IPS-15b (cell line): Measurements from ENCODE around the gene OLA1.

Source experiments
- H3K27me3 ChIP-seq: one replicate; pipeline ENCODE4 v1.6.1; 2013; ENCODE audit warnings: low read length; ENCODE audit not compliant: control insufficient read depth, insufficient read depth
- H3K36me3 ChIP-seq: one replicate; pipeline ENCODE4 v1.6.1; 2013; ENCODE audit warnings: low read length; ENCODE audit not compliant: control insufficient read depth, insufficient read depth
- H3K4me1 ChIP-seq: one replicate; pipeline ENCODE4 v1.6.1; 2013; ENCODE audit warnings: mild to moderate bottlenecking, low read length; ENCODE audit not compliant: control insufficient read depth, insufficient read depth
- H3K4me3 ChIP-seq: one replicate; pipeline ENCODE4 v1.5.1; 2013; ENCODE audit warnings: low read depth, low read length
- H3K9ac ChIP-seq: one replicate; pipeline ENCODE4 v1.6.1; 2013; ENCODE audit warnings: low read depth, mild to moderate bottlenecking, low read length
- H3K9me3 ChIP-seq: one replicate; pipeline ENCODE4 v1.6.1; 2013; ENCODE audit warnings: mild to moderate bottlenecking, low read length; ENCODE audit not compliant: control insufficient read depth, insufficient read depth

OLA1 gene

DNA sequence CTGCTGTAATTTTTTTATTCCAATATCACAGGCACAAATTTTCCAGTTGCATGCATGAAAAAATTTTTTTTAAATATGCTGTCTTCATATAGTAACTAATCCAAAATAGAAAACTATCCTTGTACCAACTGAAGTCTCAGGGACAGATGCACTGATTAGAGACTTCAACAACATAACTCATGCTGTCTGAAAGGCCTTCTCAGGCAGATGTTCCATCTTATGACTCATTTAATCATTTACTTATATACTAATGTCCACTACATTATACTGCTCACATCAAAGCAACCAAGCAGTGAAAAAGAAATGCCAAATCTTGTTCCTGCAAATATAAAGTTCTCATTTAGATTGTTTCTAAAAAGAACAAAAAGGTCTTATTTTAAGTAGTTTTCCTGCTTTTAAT lies 53.1 kb downstream of the OLA1 start:
- H3K36me3 ChIP-seq = no peaks in the 10 kb centered on the region
- H3K4me1 ChIP-seq = peaks cover 9% of the 10 kb centered on the region
- no peak overlapping the region for H3K4me3 ChIP-seq
- H3K27me3 ChIP-seq = no peaks in the 10 kb centered on the region
- H3K9ac ChIP-seq = no peak overlapping the region
- H3K9me3 ChIP-seq = no peaks in the 10 kb centered on the region

DNA sequence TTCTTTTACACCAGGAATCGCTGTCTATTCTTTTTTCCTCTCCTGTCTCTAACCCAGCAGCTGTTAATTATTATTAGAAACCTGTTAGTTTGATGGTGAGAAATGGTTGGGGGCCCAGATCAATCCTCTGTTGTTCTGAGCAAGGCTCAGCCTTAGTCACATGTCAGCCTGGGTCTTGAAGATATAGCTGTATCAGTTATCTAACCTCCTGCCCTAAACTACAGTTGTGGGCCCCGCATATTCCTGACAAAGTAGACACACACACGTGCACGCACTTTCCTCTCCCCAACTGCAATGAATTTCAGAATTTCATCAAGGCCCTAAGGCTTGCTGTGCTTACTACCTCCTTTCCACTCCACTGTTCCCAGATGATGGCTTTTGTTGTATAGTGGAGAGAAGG lies 54.6 kb downstream of the OLA1 start:
- H3K36me3 ChIP-seq = no peaks in the 10 kb centered on the region
- H3K9ac ChIP-seq = no peak overlapping the region
- no peak overlapping the region for H3K4me3 ChIP-seq
- no peaks in the 10 kb centered on the region for H3K4me1 ChIP-seq
- no peaks in the 10 kb centered on the region for H3K27me3 ChIP-seq
- H3K9me3 ChIP-seq = no peaks in the 10 kb centered on the region

DNA sequence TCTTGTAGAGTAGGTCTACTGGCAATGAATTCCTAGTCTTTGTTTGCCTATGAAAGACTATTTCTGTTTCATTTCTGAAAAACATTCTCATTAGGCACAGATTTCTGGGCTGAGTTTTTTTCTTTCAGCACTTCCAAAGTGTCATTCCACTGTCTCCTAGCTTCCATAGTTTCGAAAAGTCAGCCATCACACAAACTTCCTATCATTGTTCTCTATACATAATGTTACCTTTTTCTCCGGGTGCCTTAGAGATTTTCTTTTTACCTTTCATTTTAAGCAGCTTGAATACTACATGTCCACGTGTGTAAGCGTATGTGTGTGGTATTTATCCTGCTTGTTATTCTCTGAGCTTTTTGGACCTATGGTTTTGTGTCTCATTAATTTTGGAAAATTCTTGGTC lies 55.7 kb downstream of the OLA1 start:
- Histone ChIP-seq H3K36me3 (no peaks in the 10 kb centered on the region), H3K9me3 (no peaks in the 10 kb centered on the region), H3K9ac (no peak overlapping the region), H3K4me3 (no peak overlapping the region), H3K27me3 (no peaks in the 10 kb centered on the region), H3K4me1 (no peaks in the 10 kb centered on the region)

DNA sequence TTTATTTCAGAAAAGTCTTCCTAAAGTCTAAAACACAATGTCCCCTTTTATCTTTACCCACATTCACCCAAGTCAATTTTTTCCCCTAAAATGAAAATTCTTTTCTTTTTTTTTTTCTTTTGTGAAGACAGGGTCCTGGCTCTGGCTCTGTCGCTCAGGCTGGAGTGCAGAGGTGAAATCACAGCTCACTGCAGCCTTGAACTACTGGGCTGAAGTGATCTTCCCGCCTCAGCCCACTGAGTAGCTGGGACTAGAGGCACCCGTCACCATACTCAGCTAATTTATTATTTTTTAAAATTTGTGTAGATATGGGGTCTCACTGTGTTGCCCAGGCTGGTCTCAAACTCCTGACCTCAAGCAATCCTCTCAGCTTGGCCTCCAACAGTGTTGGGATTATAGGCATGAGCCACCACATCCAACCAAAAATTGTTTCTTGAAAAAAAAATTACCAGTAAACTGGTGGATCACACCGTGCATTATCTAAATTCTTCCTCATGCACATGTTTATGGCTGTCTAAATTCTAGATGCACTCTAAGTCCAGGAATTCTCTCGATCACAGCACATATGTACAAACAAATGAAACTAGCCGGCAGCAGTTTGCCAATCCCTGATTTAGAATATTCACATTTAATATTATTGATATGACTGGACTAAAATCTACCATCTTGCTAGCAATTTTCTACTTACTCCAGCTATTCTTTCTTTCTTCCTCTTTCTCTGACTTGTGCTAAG lies 56.8 kb downstream of the OLA1 start:
- Histone ChIP-seq H3K36me3 (no peaks in the 10 kb centered on the region), H3K27me3 (no peaks in the 10 kb centered on the region), H3K9me3 (no peaks in the 10 kb centered on the region), H3K9ac (no peak overlapping the region), H3K4me1 (no peaks in the 10 kb centered on the region), H3K4me3 (no peak overlapping the region)

DNA sequence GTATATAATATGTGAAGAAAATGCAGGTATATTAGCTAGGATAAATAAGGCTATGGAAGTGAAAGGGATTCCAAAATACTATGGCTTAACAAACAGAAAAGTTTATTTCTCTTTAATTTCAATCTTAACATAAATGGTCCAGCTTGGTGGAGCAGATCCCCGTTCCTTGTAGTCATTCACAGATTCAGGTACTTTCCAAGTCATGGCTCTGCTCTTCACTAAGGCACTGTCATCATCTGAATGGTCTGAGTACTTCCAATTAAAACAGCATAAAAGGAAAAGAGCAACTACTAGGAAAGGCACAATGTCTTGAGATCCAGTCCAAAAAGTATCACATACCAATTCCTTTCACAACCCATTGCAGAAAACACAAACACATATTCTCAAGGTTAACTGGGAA lies 63.4 kb downstream of the OLA1 start:
- no peaks in the 10 kb centered on the region for H3K4me1 ChIP-seq

DNA sequence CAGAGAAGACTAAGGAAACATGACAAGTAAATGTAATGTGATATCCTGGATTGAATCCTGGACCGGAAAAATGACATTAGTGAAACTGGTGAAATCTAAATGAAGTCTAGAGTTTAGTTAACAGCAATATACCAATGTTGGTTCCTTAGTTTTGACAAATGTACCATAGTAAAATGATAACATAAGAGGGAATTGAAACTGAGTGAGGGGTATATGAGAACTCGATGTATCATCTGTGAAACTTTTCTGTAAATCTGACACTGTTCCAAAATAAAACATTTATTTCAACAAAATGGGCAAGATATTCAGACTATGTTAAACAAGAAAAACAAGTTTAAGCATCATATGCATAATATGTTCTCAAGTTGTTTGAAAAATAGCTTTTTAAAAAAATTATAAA lies 63.8 kb downstream of the OLA1 start:
- Histone ChIP-seq H3K4me1 (no peaks in the 10 kb centered on the region), H3K27me3 (no peaks in the 10 kb centered on the region), H3K4me3 (no peak overlapping the region), H3K9ac (no peak overlapping the region), H3K36me3 (no peaks in the 10 kb centered on the region), H3K9me3 (no peaks in the 10 kb centered on the region)

More for the DNA sequence above, 63.4 kb downstream of the OLA1 start:
- Histone ChIP-seq H3K9me3 (no peaks in the 10 kb centered on the region), H3K36me3 (no peaks in the 10 kb centered on the region), H3K4me3 (no peak overlapping the region), H3K27me3 (no peaks in the 10 kb centered on the region), H3K9ac (no peak overlapping the region)

DNA sequence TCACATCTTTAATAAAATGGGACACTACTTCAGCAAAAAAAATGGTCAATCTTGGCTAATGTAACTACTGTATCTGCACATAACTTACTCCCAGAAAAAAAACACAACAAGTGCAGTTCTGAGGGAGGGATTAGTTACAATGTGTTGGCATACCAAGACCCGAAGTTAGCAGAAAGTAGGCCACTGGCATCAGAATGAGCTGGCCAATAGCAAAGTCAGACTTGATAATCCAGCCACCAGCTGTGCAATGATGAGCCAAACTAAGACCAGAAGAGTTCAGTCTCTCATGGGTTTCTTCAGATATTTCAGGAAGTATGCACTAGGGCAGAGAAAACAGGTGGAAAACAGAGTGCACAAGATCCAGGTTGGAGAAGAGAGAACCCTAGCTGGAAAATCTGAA lies 65.3 kb downstream of the OLA1 start:
- no peaks in the 10 kb centered on the region for H3K36me3 ChIP-seq
- no peak overlapping the region for H3K9ac ChIP-seq
- H3K4me1 ChIP-seq = no peaks in the 10 kb centered on the region
- H3K9me3 ChIP-seq = no peaks in the 10 kb centered on the region
- no peak overlapping the region for H3K4me3 ChIP-seq
- no peaks in the 10 kb centered on the region for H3K27me3 ChIP-seq

DNA sequence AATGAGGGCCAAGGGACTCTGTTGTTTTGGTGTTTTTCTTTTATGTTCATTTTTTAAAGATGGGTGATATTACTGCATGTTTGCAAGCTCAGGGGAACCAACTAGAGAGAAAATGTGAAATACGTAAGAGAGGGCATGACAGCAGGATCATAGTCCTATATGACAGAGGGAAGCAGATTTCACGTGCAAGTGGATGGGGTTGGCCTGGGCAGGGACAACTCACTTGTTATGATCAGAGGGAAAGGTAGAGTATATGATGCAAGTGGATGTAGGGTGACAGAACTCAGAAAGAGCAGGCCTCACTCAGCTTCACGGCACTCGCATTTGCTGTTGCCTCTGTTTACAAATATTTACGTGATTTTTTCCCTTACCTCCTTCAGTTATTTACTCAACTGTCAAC lies 67.0 kb downstream of the OLA1 start:
- Histone ChIP-seq H3K27me3 (no peaks in the 10 kb centered on the region), H3K4me3 (no peak overlapping the region), H3K36me3 (no peaks in the 10 kb centered on the region), H3K9me3 (no peaks in the 10 kb centered on the region), H3K9ac (no peak overlapping the region), H3K4me1 (no peaks in the 10 kb centered on the region)

DNA sequence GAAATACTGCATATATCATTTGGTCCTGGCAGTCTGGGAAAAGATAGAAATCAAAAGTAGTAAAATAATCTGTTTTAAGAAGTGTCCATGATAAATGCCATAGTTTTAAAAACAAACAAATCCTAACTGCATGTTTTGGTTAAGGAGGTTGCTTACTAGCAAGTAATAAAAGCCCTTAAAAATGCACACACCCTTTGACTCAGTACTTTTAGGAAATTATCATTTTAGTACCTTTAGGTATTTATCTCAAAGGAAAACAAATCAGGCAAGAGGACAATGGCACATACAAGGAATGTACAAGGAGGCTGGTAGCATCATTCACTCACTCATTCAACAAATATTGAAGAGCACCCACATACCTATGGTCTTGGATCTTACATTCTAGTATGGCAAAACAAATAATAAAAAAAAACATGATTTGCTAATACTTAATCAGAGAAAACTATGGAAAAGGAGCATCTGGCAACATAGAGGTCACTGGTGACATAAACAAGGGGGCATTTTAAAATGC lies 67.6 kb downstream of the OLA1 start:
- no peaks in the 10 kb centered on the region for H3K27me3 ChIP-seq

DNA sequence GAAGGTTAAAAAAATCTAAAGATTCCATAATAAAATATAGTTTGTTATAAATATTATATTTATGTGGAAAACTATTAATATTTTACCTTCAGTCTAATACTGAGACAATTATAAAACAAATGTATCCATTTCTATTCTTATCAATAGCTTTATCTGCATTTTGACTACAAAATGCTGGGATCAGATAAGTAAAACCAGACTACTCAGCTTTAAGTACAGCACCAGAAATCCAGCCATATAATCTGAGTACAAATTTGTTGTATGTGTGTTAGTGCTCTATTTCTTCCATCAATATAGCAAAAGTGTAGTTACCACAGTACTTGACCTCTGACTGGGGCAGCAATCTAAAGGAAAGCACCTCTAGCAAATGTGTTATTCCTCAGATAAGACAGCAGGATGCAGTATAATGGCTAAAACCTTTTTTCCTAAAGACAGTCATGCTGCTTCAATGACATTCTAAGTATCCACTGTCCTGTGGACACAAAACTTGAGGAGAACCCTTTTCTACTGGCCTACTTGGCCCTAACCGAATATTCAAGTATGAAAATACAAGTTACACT lies 68.1 kb downstream of the OLA1 start:
- no peaks in the 10 kb centered on the region for H3K4me1 ChIP-seq
- no peaks in the 10 kb centered on the region for H3K36me3 ChIP-seq
- no peak overlapping the region for H3K9ac ChIP-seq
- no peak overlapping the region for H3K4me3 ChIP-seq
- no peaks in the 10 kb centered on the region for H3K27me3 ChIP-seq
- H3K9me3 ChIP-seq = no peaks in the 10 kb centered on the region

More for the DNA sequence above, 67.6 kb downstream of the OLA1 start:
- Histone ChIP-seq H3K36me3 (no peaks in the 10 kb centered on the region), H3K4me1 (no peaks in the 10 kb centered on the region), H3K9ac (no peak overlapping the region), H3K4me3 (no peak overlapping the region), H3K9me3 (no peaks in the 10 kb centered on the region)

DNA sequence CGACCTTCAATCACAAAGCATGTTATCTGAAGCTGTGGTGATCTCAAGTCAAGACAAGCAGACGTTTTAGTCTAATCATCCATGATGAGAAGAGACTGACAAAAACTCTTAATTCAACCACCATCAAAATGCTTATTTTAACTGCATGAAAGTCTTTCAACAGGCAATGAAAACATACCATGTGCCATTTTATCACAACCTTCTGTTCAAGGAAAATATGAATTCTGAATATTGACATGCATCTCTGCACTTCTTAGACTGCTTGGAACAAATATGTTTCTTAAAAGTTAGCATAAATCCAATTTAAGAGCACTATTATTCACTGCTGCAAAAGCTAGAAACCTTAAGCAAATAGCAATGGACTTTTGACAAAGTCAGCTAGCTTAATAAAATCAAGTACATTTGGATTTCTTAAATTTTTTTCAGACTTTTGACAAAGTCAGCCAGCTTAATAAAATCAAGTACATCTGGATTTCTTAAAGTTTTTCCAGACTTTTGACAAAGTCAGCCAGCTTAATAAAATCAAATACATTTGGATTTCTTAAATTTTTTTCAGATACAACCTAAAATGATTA lies 70.9 kb downstream of the OLA1 start:
- Histone ChIP-seq H3K4me3 (no peak overlapping the region), H3K27me3 (no peaks in the 10 kb centered on the region)

DNA sequence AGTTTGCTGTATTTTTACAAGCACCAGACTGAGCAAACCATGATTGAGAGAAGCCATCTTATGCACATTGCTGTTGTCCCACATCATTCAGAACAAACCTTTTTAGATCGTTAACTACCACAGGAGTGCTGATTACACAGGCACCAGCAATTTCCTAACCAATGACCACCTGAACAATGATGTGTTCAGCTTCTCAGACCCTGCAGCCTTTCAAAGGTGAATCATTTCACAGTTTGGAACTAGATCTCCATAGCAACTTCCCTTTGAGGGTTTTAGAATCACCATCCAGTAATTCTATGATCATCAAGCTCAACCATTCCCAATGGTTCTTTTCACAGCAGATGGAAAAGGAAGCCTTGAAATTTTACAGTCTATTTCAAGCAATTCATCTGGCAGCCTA lies 71.4 kb downstream of the OLA1 start:
- Histone ChIP-seq H3K36me3 (no peaks in the 10 kb centered on the region), H3K9me3 (no peaks in the 10 kb centered on the region), H3K4me3 (no peak overlapping the region), H3K4me1 (no peaks in the 10 kb centered on the region), H3K27me3 (no peaks in the 10 kb centered on the region), H3K9ac (no peak overlapping the region)

More for the DNA sequence above, 70.9 kb downstream of the OLA1 start:
- no peak overlapping the region for H3K9ac ChIP-seq
- no peaks in the 10 kb centered on the region for H3K4me1 ChIP-seq
- H3K36me3 ChIP-seq = no peaks in the 10 kb centered on the region
- no peaks in the 10 kb centered on the region for H3K9me3 ChIP-seq
